Stimulated activated CD8-positive, alpha-beta memory T cell treated with anti-CD3 and anti-CD28 coated beads, Interleukin-7, amount 100 ng/mL, for 4 hours (primary cell): Measurements from ENCODE around the gene ENTREP1.
"Not testable (repeated sequence)": the region's sequence is repeated elsewhere in the genome, so short reads cannot be mapped to it uniquely, and the experiment has no call there.

Experiments used
- DNase-seq, 2 donors: peaks; one replicate each; pipeline ENCODE4 v3.0.0-alpha.2; 2020; ENCODE audit warnings: low read depth in 2 of 2

ENTREP1 gene

GRCh38 chr9:69409936-69410335, 84.9 kb downstream of the ENTREP1 start:
- not testable (repeated sequence) for DNase-seq

- DNase-seq, result no peak
Observed at GRCh38 chr9:69411246-69411645, 86.2 kb downstream of the ENTREP1 start.

GRCh38 chr9:69411931-69412740, 87.1 kb downstream of the ENTREP1 start:
- no peak for DNase-seq

- no peak for DNase-seq
Observed at GRCh38 chr9:69412741-69413150, 87.7 kb downstream of the ENTREP1 start.

GRCh38 chr9:69420611-69421270, 95.7 kb downstream of the ENTREP1 start:
- DNase-seq, result no peak

GRCh38 chr9:69421908-69422801, 97.1 kb downstream of the ENTREP1 start:
- peak in 1 of 2 donors; percentile 6 for DNase-seq

- no peak for DNase-seq
Observed at GRCh38 chr9:69425136-69425801, 100.3 kb downstream of the ENTREP1 start.

- DNase-seq, result no peak
Observed at GRCh38 chr9:69427286-69427685, 102.3 kb downstream of the ENTREP1 start.

- no peak for DNase-seq
Observed at GRCh38 chr9:69428017-69428785, 103.2 kb downstream of the ENTREP1 start.

GRCh38 chr9:69429281-69429680, 104.3 kb downstream of the ENTREP1 start:
- DNase-seq, result no peak

GRCh38 chr9:69430206-69430605, 105.2 kb downstream of the ENTREP1 start:
- no peak for DNase-seq

GRCh38 chr9:69431203-69431602, 106.2 kb downstream of the ENTREP1 start:
- no peak for DNase-seq

GRCh38 chr9:69431777-69432176, 106.8 kb downstream of the ENTREP1 start:
- DNase-seq, result no peak

GRCh38 chr9:69432623-69433022, 107.6 kb downstream of the ENTREP1 start:
- DNase-seq, result no peak

- DNase-seq, result no peak
Observed at GRCh38 chr9:69433392-69433791, 108.4 kb downstream of the ENTREP1 start.

GRCh38 chr9:69433968-69434367, 109.0 kb downstream of the ENTREP1 start:
- no peak for DNase-seq

- not testable (repeated sequence) for DNase-seq
Observed at GRCh38 chr9:69439654-69440053, 114.6 kb downstream of the ENTREP1 start.

GRCh38 chr9:69440254-69440955, 115.4 kb downstream of the ENTREP1 start:
- not testable (repeated sequence) for DNase-seq
